Skeletal muscle cell (primary cell): Measurements from ENCODE around the gene NKX2-1.

Experiments
- DNase-seq: peaks from one replicate; pipeline ENCODE4 v3.0.0-alpha.2; 2010; ENCODE audit warnings: low read depth
- H3K4me3 ChIP-seq: 2 replicates; pipeline ENCODE4 v1.5.1; 2011; ENCODE audit warnings: low read depth, mild to moderate bottlenecking, control low read depth, low read length, moderate library complexity

Gene NKX2-1

DNA sequence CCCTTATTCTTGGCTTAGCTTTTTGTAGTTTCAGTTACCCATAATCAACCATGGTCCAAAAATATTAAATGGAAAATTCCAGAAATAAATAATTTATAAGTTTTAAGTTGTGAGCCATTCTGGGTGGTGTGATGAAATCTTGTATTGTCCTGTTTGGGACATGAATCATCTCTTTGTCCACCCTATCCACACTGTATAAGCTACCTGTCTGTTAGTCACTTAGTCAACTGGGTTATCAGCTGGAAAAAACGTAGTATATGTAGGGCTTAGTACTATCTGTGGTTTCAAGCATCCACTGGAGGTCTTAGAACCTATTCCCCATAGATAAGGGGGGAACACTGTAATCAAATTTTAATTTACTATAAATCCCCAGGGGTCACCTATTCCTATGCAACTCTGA, 52.7 kb downstream of the NKX2-1 start:
- no peak for DNase-seq
- H3K4me3 ChIP-seq: no peak overlapping the region
